Measurements from ENCODE around the gene SPDL1. TPM values are rescaled to one million over a fixed set of nuclear protein-coding genes. Genes with fewer than 3 reads are reported as not detected.

The SPDL1 gene
- 10 to 100 TPM; 40.1 to 40.2 TPM for total RNA-seq

GRCh38 chr5:169583424-169584220 is at the start of gene SPDL1:
SPDL1 (plus strand) TSS chr5:169583773; CDS start chr5:169588417, 4,644 bp downstream.
- DNase-seq, result peak; percentile 97
- POLR2A ChIA-PET, result interaction anchor here (0.6 to 2.5 kb wide), 10 partner anchors 9 to 238 kb away, joined by 3 to 22 read pairs (median 3); partner anchors contain the start of gene DOCK2
- Mint-ChIP-seq H3K36me3 (ENCODE audit: low read depth) (peaks cover 7% of the 10 kb centered on the region), H3K4me1 (ENCODE audit: low read depth) (peaks cover 25% of the 10 kb centered on the region), H3K27ac (peak within 1 kb of the TSS; percentile 96), H3K27me3 (no peaks in the 10 kb centered on the region), H3K9me3 (no peaks in the 10 kb centered on the region), H3K4me3 (peak within 1 kb of the TSS; percentile 94)
- intact Hi-C loops (cut with micrococcal nuclease), result loop anchor here (2.0 to 5.0 kb wide), 2 partner anchors 65 to 596 kb away; no protein-coding TSS in a partner anchor
- TF ChIP-seq CTCF (IDR thresholded peaks at IDR 0.05), result no peak
- CTCF ChIA-PET, result interaction anchor here (1.2 to 4.0 kb wide), 2 partner anchors 54 to 596 kb away, joined by 4 to 24 read pairs; partner anchors contain the start of gene DOCK2
- ATAC-seq, result peak; percentile 91

GRCh38 chr5:169534311-169534880 is 49.2 kb upstream of the SPDL1 start:
- CTCF ChIA-PET, result no interaction called here
- DNase-seq (no peak), ATAC-seq (no peak)
- no peak for TF ChIP-seq CTCF (IDR thresholded peaks at IDR 0.05)
- H3K4me3 Mint-ChIP-seq, result no peak overlapping the region
- no peaks in the 10 kb centered on the region for H3K9me3 Mint-ChIP-seq
- H3K27ac Mint-ChIP-seq, result no peak overlapping the region
- H3K27me3 Mint-ChIP-seq, result peaks cover 6% of the 10 kb centered on the region
- no peaks in the 10 kb centered on the region for H3K36me3 Mint-ChIP-seq (ENCODE audit: low read depth)
- H3K4me1 Mint-ChIP-seq (ENCODE audit: low read depth), result no peaks in the 10 kb centered on the region
- POLR2A ChIA-PET, result no interaction called here
- intact Hi-C loops (cut with micrococcal nuclease), result no loop called here

GRCh38 chr5:169534939-169535338 is 48.6 kb upstream of the SPDL1 start:
- Mint-ChIP-seq H3K4me3 (no peak overlapping the region), H3K27me3 (peaks cover 6% of the 10 kb centered on the region), H3K27ac (no peak overlapping the region), H3K36me3 (ENCODE audit: low read depth) (no peaks in the 10 kb centered on the region), H3K4me1 (ENCODE audit: low read depth) (no peaks in the 10 kb centered on the region), H3K9me3 (no peaks in the 10 kb centered on the region)
- TF ChIP-seq CTCF (IDR thresholded peaks at IDR 0.05), result no peak
- intact Hi-C loops (cut with micrococcal nuclease), result no loop called here
- CTCF ChIA-PET, result no interaction called here
- DNase-seq (no peak), ATAC-seq (no peak)
- POLR2A ChIA-PET, result no interaction called here

- ChIA-PET POLR2A (no interaction called here), CTCF (no interaction called here)
- H3K4me1 Mint-ChIP-seq (ENCODE audit: low read depth), result no peaks in the 10 kb centered on the region
- no peak for TF ChIP-seq CTCF (IDR thresholded peaks at IDR 0.05)
- intact Hi-C loops (cut with micrococcal nuclease), result no loop called here
- H3K4me3 Mint-ChIP-seq, result no peak overlapping the region
- H3K9me3 Mint-ChIP-seq, result no peaks in the 10 kb centered on the region
- no peak for ATAC-seq
- H3K27ac Mint-ChIP-seq, result no peak overlapping the region
- no peaks in the 10 kb centered on the region for H3K36me3 Mint-ChIP-seq (ENCODE audit: low read depth)
- H3K27me3 Mint-ChIP-seq, result peaks cover 4% of the 10 kb centered on the region
- no peak for DNase-seq
Observed at GRCh38 chr5:169538944-169539343, 44.6 kb upstream of the SPDL1 start.

- DNase-seq, result no peak
- H3K9me3 Mint-ChIP-seq, result no peaks in the 10 kb centered on the region
- no peak for ATAC-seq
- intact Hi-C loops (cut with micrococcal nuclease), result no loop called here
- no peaks in the 10 kb centered on the region for H3K4me1 Mint-ChIP-seq (ENCODE audit: low read depth)
- TF ChIP-seq CTCF (IDR thresholded peaks at IDR 0.05), result no peak
- H3K4me3 Mint-ChIP-seq, result no peak overlapping the region
- ChIA-PET CTCF (no interaction called here), POLR2A (no interaction called here)
- no peak overlapping the region for H3K27ac Mint-ChIP-seq
- peaks cover 11% of the 10 kb centered on the region for H3K27me3 Mint-ChIP-seq
- no peaks in the 10 kb centered on the region for H3K36me3 Mint-ChIP-seq (ENCODE audit: low read depth)
Observed at GRCh38 chr5:169542811-169543210, 40.8 kb upstream of the SPDL1 start.

Measured in activated CD8-positive, alpha-beta T cell treated with anti-CD3 and anti-CD28 coated beads for 36 hours (primary cell).